IPS DF 19.7 (cell line): ENCODE measurements around the gene ZNF37A.
"Not testable (repeated sequence)": the region's sequence is repeated elsewhere in the genome, so short reads cannot be mapped to it uniquely, and the experiment has no call there.

Source experiments
- DNase-seq: peaks from one replicate; pipeline ENCODE4 v3.0.0-alpha.2; 2013; ENCODE audit warnings: low read depth, low spot score

The ZNF37A gene

DNA sequence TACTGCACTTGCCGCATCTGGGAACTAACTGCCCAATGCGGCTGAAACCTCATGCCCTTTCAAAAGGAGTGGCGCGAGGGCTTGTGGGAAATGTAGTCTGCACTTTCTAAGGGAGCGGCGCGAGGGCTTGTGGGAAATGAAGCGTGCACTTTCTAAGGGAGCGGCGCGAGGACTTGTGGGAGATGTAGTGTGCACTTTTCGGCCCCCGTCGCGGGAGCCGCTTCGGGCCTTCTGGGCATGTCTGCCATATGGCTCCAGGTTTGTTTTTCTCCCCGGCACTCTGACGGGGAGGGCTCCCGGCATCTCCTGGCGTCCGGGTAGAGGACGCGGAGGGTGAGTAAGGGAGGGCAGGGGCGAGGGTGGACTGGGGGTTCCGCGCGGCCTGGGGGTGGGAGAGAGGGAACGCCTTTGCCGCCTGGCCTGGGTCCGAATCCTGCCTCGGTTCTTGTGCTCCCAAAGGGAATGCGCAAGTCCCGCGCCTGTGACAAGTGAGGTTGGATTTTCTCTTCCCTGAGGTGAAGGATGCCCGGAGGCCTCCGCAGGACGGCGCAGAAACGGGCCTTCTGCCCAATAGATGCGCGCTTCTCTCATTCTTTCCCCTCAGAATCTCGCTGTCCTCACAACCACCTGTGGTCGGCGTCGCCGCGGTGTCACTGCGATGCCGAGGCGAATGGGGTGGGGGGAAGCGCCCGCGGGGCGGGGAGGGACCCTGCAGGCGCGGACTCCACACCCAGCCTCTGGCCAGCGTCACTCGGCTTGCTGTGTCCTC lies at the start of gene ZNF37A:
ZNF37A (plus strand) TSS at position 180 of the 769 bp plus-strand sequence. CDS start 2,281 bp downstream, outside the sequence.
- DNase-seq: peak; percentile 85

DNA sequence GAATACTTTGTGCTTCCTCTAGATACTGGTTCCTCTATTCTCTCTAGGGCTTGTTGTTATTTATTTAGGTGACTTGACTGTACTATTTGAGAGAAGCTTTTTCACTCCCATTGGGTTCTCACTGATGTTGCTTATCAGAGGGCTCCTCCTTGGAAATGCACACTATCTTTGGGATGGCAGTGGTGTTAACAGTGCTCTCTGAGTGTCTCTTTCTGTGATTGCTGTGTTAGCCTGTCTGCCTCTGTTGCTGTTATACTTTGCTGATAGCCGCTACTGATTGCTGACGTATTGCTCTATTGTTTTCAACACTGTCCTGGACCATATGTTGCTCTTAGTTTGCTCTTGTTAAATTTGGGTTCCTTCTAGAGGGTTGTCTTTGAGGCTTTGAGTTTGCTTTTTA lies 49.0 kb upstream of the ZNF37A start:
- DNase-seq: no peak

DNA sequence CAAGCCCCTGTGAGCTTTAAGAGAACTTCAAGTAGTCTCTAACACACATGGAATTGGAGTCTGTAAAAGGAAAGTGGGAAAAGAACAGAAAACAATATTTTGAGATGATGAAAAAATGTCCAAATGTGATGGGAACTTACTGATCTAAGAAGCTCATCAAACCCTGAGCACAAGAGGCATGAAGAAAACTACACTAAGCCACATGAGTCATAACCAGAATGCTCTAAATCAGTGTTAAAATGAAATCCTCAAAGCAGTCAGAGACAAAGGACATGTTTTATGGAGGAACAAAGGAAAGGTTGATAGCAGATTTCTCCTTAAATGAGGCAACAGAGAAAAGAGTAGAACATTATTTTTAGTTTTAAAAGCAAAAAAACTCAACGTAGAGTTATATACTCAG lies 46.5 kb upstream of the ZNF37A start:
- DNase-seq: no peak

DNA sequence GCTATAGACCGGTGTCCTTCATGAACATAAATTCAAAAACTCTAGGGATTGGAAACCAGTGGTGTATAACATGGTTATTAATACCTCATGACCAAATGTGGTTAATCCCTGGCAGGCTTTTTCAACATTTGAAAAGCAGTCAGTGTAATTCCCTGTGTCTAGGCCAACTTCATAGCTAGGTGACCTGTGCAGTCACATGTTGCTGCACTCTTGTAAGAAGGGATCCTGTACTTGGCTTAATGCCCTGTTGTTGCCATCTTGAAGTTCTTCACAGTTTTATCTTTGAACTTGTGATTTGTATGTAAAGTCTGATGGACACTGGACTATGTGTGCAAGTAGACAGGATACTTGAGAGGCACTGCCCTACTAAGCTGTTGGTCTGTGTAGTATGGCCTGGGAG lies 43.9 kb upstream of the ZNF37A start:
- no peak for DNase-seq

DNA sequence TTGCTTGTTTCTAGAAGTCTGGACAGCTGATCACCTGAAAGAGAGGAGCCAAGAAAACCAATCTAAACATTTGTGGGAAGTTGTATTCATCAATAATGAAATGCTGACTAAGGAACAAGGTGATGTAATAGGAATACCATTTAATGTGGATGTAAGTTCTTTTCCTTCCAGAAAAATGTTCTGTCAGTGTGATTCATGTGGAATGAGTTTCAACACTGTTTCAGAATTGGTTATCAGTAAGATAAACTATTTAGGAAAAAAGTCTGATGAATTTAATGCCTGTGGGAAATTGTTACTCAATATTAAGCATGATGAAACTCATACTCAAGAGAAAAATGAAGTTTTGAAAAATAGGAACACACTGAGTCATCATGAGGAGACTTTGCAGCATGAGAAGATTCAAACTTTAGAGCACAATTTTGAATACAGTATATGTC lies 39.8 kb upstream of the ZNF37A start:
- no peak for DNase-seq

DNA sequence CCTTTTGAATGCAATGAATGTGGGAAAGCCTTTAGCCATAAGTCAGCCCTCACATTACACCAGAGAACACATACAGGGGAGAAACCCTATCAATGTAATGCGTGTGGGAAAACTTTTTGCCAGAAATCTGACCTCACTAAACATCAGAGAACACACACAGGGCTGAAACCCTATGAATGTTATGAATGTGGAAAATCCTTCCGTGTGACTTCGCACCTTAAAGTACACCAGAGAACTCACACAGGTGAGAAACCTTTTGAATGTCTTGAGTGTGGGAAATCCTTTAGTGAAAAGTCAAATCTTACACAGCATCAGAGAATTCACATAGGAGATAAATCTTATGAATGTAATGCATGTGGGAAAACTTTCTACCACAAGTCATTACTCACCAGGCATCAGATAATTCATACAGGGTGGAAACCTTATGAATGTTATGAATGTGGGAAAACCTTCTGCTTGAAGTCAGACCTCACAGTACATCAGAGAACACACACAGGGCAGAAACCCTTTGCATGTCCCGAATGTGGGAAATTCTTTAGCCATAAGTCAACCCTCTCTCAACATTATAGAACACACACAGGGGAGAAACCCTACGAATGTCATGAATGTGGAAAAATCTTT lies 38.8 kb upstream of the ZNF37A start:
- not testable (repeated sequence) for DNase-seq

DNA sequence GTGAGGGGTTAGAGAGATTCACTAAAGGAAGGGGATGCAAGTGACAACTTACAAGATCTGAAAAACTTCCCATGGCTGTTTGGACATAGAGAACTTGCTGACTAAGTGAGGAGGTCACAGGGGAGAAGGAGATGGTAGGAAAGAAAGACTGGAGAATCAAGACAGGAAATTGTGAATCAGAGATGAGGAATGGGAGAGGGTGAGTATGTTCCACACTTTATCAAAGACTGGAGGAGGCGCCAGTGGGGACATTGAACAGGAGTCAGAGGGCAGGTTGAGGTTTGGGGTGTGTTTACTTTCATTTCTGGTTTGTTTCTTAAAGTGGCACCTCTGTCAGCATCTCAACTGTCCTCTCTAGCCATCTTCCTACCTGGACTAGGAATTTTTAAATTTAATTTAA lies 24.5 kb upstream of the ZNF37A start:
- DNase-seq: not testable (repeated sequence)

DNA sequence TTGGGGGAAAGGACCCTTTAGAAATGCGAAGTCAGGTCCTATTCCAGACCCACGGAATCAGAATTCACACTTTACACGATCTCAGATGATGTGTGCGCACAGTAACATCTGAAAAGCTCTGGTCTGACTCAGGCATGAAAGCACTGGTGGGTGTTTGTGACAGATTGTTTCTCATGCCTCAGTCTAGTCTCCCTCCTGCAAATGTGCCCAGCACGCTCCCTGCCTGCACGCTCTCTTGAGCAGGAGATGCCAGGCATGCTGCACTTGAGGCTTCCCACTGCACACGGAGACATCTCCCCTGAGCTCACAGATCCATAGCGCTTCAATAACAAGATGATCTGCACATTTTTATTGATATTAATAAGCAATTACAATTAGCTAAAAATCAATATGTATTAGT lies 23.6 kb upstream of the ZNF37A start:
- no peak for DNase-seq

DNA sequence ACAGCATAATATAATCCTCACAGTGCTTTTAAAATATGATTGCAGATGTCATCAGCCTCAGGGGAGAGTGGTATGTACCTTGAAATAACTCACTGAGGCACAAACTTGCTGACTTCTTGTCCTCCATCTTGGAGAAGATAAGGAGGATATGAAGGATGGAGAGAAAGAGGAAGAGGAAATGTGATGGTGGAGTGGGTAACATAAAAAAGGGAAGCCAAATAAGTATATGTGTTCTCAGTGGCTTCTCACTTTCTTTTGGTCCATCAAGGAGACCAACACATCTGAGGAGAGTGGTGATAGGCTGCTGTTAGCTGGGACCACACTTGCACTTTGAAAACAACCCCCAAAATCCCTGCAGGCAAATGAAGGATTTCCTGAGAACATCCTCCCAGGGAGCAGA lies 21.6 kb upstream of the ZNF37A start:
- no peak for DNase-seq

DNA sequence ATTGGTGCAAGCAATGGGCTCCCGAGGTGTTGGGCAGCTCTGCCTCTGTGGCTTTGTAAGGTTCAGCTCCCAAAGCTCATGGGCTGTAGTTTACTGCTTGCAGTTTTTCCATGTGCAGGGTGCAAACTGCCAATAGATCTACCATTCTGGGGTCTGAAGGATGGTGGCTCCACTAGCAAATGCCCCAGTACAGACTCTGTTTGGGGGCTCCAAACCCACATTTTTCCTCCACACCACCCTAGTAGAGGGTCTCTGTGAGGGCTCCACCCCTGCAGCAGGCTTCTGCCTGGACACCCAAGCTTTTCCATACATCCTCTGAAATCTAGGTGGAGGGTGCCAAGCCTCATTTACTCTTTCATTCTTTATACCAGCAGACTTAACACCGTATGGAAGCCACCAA lies 17.4 kb upstream of the ZNF37A start:
- DNase-seq: no peak

DNA sequence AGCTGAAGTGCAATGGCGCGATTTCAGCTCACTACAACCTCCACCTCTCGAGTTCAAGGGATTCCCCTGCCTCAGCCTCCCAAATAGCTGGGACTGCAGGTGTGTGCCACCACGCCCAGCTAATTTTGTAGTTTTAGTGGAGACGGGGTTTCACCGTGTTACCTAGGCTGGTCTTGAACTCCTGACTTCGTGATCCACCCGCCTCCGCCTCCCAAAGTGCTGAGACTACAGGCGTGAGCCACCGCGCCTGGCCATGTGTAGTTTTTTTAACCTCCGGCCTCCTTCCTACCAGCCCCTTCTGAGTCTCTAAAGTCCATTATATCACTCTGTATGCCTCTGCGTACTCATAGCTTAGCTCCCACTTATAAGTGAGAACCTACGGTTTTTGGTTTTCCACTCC lies 819 bp upstream of the ZNF37A start:
- not testable (repeated sequence) for DNase-seq

DNA sequence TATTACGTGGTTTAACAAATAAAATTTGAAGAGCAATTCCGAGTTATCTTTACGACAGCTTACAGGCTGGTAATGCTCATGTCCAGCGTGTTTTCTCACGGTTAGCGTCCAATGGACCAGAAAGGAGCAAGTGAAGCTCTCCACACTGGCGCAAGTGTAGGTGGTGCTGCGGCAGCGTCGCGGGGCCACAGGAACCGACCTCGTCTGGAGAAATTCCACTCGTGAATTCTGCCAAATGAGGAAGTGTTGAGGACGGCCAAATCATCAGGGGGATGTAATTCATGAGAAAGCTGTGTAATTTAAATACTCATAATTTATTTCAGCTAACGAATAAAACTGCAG lies 350 bp upstream of the ZNF37A start:
- no peak for DNase-seq

DNA sequence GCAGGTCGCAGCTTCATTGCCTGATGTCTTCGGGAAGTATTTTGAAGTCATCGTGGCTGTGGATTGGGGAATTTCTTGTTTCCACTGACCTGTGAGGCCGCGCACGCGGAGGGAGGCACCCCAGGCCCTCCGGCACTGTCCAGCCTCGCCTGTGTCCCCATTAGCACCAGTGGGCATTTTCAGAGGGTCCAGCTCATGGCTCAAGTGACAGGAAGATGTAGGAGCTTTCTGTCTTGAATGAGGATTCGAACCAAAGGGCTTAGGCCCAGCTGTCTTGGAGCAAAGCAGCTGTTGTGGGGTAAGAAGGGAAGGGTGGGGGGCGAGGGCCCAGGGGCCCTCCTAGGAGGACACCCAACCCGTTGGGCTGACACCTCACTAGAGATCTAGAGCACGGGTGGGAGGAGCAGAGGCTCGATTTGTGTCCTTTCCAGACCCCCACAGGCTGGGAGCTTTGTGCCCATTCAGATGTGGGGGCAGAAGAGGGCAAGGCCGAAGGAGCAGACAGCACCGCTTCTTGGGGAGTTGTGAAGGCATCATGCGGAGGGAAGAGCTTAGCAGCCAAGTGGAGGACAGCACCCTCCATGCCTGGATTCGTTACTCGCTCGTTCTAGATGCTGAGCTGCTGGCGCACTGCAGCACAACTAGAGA lies 914 bp downstream of the ZNF37A start:
- no peak for DNase-seq

DNA sequence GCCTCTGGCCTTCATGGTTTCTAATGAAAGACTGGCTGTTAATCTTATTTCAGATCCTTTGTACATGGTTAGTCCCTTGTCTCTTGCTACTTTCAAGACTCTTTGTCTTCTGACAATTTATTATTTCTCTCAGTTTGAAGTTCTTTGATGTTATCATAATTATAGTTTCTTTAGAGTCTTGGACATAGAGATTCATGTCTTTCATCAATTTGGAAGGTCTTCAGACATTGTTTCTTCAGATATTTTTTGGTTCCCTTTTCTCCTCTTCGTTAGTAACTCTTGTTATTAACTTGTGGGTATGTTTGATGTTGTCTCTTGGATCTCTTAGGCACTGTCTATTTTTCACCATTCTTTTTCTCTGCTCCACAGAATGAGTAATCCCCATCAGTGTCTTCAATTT lies 8.7 kb downstream of the ZNF37A start:
- no peak for DNase-seq

DNA sequence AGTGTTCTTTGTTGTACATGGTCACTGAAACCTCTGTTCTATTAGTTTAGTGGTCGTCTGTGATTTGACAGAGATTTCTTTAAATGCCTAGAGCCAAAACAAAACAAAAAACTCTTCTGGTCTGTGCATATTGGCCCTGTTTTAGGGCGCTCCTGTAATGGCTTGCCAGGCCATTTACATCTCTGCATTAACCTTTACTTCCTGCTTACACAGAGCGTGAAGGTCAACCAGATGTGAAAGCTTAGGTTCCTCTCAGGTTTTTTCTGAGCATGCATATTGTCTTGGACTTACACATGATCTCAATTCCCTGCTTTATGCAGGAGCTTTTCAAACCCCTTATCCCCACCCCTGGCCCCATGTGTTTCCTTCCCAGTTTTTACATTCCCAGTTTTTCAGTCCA lies 9.6 kb downstream of the ZNF37A start:
- DNase-seq: no peak

DNA sequence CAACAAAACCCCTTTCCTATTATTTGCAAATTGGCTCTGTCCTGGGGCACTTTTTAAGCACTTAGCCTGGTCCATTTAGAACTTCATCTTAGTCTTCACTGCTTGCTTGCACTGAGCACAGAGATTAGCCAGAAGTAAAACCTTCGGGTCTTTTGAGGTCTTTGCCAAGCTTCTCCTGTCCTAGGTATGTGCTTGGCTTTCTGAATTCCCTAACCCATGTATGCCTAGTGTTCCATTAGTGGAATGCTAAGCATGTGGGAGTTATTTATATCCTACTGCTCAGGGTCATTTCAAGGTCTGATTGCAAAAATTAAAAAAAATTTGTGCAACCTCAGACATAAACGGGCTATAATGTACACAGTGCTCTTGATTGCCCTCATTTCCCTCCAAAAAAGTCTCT lies 18.0 kb downstream of the ZNF37A start:
- DNase-seq: no peak

DNA sequence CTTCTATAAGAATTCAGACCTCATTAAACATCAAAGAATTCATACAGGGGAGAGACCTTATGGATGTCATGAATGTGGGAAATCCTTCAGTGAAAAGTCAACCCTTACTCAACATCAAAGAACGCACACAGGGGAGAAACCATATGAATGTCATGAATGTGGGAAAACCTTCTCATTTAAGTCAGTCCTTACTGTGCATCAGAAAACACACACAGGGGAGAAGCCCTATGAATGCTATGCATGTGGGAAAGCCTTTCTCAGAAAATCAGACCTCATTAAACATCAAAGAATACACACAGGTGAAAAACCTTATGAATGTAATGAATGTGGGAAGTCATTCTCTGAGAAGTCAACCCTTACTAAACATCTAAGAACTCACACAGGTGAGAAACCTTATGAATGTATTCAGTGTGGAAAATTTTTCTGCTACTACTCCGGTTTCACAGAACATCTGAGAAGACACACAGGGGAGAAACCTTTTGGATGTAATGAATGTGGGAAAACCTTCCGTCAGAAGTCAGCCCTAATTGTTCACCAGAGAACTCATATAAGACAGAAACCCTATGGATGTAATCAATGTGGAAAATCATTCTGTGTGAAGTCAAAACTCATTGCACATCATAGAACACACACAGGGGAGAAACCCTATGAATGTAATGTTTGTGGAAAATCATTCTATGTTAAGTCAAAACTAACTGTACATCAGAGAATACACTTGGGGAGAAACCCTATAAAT lies 24.1 kb downstream of the ZNF37A start:
- no peak for DNase-seq

DNA sequence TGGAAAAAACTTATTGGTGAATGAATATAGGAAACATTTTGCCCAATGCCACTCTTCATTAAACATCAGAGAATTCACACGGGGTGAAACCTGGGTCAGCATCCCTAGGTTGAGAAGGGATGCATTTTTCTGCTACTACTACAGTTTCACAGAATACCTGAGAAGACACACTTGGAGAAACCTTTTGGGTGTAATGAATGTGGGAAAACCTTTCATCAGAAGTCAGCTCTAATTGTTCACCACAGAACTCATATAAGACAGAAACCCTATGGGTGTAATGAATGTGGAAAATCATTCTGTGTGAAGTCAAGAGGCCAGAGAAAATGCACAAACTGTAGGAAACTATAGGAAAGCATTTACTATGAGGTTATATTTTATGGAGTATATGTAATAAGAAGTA lies 24.9 kb downstream of the ZNF37A start:
- DNase-seq: no peak

DNA sequence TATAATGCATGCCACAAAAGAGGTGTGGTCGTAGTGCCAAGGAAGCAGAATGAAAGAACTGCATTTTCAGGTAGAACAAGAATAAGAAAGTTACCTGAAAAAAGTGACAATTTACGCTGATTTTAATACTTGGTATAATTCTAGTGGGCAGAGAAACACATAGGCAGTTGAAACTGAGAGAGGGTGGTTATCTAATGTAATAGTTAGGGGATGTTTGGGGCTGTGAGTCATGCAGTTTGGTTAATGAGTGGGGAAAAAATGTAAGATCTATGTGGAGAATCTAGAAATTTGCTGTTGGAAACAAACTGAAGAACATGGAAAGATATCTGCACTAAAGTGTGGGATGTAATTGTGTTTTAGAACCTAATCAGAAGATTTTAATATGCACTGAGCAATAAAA lies 33.7 kb downstream of the ZNF37A start:
- DNase-seq: no peak

DNA sequence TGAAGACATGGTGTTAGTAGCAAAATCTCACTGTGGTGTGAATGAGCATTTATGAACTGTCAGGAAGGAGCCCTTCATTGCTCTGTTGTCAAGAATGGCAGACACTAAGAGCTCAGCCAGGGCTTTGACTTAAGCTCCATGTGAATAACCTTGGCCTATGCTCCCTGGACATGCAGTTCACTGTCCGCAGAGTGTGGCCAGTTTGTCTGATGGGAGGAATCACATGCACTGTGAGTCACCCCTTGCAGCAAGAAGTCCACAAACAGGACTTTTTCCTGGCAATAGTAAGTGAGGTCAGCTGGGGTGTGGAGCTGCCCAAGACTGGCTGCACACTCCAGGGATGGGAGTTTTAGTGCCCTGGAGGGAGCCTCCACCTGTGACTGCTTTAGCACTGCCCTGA lies 49.5 kb downstream of the ZNF37A start:
- no peak for DNase-seq

DNA sequence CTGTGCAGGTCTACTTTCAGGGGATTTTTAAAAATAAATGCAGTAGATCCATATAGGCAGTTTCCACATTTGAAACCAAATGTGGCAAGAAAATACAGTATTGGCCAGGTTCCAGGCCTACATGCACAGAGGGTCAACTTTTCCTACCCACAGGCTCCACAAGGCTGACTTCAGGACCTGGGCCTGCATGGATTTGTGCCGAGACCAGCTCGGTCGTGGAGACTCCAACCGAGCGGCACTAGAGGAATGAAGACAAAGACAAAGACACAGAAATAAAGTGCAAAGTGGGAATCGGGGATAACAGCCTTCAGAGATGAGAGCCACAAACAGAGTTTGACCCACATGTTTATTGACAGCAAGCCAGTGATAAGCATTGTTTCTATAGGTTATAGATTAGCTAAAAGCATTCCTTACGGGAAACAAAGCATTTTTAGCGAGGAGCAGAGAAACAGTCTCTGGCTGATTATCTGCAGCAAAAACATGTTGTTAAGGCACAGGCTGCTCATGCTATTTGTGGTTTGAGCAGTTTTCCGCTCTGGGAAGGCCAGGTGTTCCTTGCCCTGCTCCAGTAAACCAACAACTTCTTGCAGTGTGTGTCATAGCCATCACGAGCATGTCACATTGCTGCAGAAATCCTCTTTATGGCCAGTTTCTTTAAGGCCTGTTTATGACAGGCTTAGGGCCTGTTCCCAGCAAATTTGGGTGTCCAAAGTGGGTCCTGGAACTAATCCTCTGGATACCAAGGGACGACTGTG lies 52.6 kb downstream of the ZNF37A start:
- DNase-seq: no peak

DNA sequence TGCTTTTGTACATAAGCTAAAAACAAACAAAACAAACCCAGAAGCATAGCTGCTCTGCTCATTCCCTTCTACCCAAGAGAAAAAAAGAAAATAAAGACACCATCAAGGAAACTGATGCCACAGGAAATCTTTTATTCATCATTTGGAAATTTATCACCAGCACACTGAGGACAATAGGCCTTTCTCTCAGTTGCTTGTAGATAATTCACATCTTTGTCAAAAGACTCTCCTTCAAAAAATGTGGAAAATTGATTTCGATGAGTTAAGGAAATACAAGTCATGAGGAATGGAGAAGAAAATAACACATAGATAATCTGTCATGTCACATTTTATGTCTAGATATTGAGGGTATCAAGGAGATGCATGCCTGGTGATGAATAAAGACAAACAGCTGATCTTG lies 53.5 kb downstream of the ZNF37A start:
- DNase-seq: no peak
